ENCODE data around the gene CTPS1. TPM values are rescaled to one million over a fixed set of nuclear protein-coding genes. Genes with fewer than 3 reads are reported as not detected.

CTPS1 gene
- total and polyA plus RNA-seq, 4 donors, result 26.7 to 60.6 (median 45.0) TPM

DNA sequence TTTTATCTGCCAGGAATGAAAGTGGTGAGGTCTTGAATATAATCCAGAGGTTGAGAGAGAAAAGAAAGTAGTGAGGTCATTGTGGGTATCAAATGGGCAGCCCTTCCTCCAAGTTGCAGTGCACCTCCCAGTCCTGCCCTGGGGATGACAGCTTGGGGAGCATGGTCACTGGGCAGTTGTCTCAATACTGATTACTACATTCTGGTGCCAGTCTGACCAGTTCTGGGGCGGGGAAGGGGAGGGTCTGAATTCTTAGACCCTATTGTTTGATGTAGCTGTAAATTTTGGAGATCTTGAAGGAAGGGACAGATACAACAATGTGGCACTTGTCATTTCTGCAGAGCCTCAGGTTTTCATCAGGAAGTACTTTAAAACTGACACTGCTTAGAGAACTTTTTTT lies 30.8 kb downstream of the CTPS1 start:
- no peak for ATAC-seq (ENCODE audit: low FRiP score)
- Histone ChIP-seq H3K36me3 (ENCODE audit: control insufficient read depth in 1 of 2, insufficient read depth in 2 of 2, low read length in 1 of 2) (peaks cover 3 to 20% of the 10 kb centered on the region in 2 donors), H3K4me1 (ENCODE audit: control insufficient read depth in 1 of 2, insufficient read depth in 2 of 2, low read length in 2 of 2) (no peaks in the 10 kb centered on the region), H3K9me3 (ENCODE audit: control insufficient read depth, low read length) (no peaks in the 10 kb centered on the region), H3K27me3 (ENCODE audit: control insufficient read depth in 1 of 2, insufficient read depth in 2 of 2, low read length in 1 of 2) (no peaks in the 10 kb centered on the region), H3K27ac (ENCODE audit: low read depth in 1 of 2, low read length in 2 of 2) (no peak overlapping the region), H3K4me3 (ENCODE audit: low read length in 2 of 2) (no peak overlapping the region)
- intact Hi-C loops (cut with DNase I), result no loop called here
- no peak for DNase-seq
- 88 to 89% methylated on average over 1 of the region's 1 CpG for WGBS, 2 donors

DNA sequence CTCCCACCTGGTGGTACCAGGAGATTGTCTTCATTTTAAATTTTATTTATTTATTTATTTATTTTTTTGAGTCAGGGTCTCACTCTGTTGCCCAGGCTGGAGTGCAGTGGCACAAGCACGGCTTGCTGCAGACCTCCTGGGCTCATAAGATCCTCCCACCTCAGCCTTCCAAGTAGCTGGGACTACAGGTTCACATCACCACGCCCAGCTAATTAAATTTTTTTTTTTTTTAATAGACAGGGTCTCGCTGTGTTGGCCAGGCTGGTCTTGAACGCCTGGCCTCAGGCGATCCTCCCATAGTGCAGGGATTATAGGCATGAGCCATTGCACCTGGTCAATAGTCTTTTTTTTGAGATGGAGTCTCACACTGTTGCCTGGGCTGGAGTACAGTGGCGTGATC lies 33.5 kb downstream of the CTPS1 start:
- no peaks in the 10 kb centered on the region for H3K27me3 ChIP-seq (ENCODE audit: control insufficient read depth in 1 of 2, insufficient read depth in 2 of 2, low read length in 1 of 2)

DNA sequence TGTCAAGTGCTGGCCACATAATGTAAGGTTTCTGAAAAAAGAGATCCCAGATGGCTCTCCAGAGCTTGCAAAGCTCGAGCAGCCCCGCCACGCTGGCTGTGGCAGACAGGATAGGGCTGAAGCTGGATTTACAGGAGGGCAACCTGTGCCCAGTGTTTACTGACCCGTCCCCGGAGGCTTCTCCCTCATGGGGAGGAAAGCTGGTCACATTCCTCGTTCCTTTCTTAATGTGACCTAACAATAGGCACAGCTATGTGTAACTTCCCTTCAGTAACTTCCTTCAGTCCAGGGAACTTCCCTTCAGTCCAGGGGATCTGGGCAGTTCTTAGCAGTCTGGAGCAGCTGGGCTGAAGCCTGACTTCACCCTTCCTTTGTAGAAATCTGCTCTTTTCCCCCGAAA lies 34.3 kb downstream of the CTPS1 start:
- intact Hi-C loops (cut with DNase I), result no loop called here
- ATAC-seq (ENCODE audit: low FRiP score), result no peak
- Histone ChIP-seq H3K9me3 (ENCODE audit: control insufficient read depth, low read length) (no peaks in the 10 kb centered on the region), H3K4me3 (ENCODE audit: low read length in 2 of 2) (no peak overlapping the region), H3K27ac (ENCODE audit: low read depth in 1 of 2, low read length in 2 of 2) (peak overlapping the region in 1 of 2 donors; percentile 5), H3K4me1 (ENCODE audit: control insufficient read depth in 1 of 2, insufficient read depth in 2 of 2, low read length in 2 of 2) (no peaks in the 10 kb centered on the region), H3K27me3 (ENCODE audit: control insufficient read depth in 1 of 2, insufficient read depth in 2 of 2, low read length in 1 of 2) (no peaks in the 10 kb centered on the region), H3K36me3 (ENCODE audit: control insufficient read depth in 1 of 2, insufficient read depth in 2 of 2, low read length in 1 of 2) (peaks cover 4 to 6% of the 10 kb centered on the region in 2 donors)
- DNase-seq, result no peak
- WGBS, 2 donors, result 68 to 76% methylated on average over 7 of the region's 7 CpGs

More for the DNA sequence above, 33.5 kb downstream of the CTPS1 start:
- no peak overlapping the region for H3K27ac ChIP-seq (ENCODE audit: low read depth in 1 of 2, low read length in 2 of 2)
- no peak for DNase-seq
- H3K9me3 ChIP-seq (ENCODE audit: control insufficient read depth, low read length), result no peaks in the 10 kb centered on the region
- peaks cover 6 to 10% of the 10 kb centered on the region in 2 donors for H3K36me3 ChIP-seq (ENCODE audit: control insufficient read depth in 1 of 2, insufficient read depth in 2 of 2, low read length in 1 of 2)
- intact Hi-C loops (cut with DNase I), result no loop called here
- no peak overlapping the region for H3K4me3 ChIP-seq (ENCODE audit: low read length in 2 of 2)
- ATAC-seq (ENCODE audit: low FRiP score), result no peak
- H3K4me1 ChIP-seq (ENCODE audit: control insufficient read depth in 1 of 2, insufficient read depth in 2 of 2, low read length in 2 of 2), result no peaks in the 10 kb centered on the region
- 88 to 90% methylated on average over 6 of the region's 6 CpGs for WGBS, 2 donors

DNA sequence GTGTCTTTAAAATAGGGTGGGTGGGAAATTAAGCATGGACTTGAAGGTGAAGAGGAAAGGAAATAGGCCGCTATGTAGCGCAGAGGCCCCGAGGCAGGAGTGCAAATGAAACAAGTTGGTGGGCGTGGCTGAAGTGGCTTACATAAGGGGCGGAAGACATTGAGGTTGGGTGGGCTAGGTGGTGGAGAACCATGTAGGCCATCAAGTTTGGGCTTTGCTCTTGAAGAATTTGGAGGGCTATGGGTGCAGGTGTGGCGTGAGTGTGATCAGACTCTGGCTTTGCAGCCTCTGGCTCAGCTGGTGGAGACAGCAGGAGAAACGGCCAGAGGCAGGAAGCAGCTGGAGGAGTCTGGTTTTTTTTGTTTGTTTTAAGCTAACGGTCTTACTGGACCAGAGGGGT lies 35.4 kb downstream of the CTPS1 start:
- WGBS, 2 donors, result 65 to 66% methylated on average over 8 of the region's 8 CpGs
- Histone ChIP-seq H3K27me3 (ENCODE audit: control insufficient read depth in 1 of 2, insufficient read depth in 2 of 2, low read length in 1 of 2) (no peaks in the 10 kb centered on the region), H3K9me3 (ENCODE audit: control insufficient read depth, low read length) (no peaks in the 10 kb centered on the region), H3K36me3 (ENCODE audit: control insufficient read depth in 1 of 2, insufficient read depth in 2 of 2, low read length in 1 of 2) (peaks cover 0 to 6% of the 10 kb centered on the region in 2 donors), H3K4me3 (ENCODE audit: low read length in 2 of 2) (no peak overlapping the region), H3K4me1 (ENCODE audit: control insufficient read depth in 1 of 2, insufficient read depth in 2 of 2, low read length in 2 of 2) (no peaks in the 10 kb centered on the region), H3K27ac (ENCODE audit: low read depth in 1 of 2, low read length in 2 of 2) (no peak overlapping the region)
- intact Hi-C loops (cut with DNase I), result no loop called here
- ATAC-seq (ENCODE audit: low FRiP score) (no peak), DNase-seq (no peak)

DNA sequence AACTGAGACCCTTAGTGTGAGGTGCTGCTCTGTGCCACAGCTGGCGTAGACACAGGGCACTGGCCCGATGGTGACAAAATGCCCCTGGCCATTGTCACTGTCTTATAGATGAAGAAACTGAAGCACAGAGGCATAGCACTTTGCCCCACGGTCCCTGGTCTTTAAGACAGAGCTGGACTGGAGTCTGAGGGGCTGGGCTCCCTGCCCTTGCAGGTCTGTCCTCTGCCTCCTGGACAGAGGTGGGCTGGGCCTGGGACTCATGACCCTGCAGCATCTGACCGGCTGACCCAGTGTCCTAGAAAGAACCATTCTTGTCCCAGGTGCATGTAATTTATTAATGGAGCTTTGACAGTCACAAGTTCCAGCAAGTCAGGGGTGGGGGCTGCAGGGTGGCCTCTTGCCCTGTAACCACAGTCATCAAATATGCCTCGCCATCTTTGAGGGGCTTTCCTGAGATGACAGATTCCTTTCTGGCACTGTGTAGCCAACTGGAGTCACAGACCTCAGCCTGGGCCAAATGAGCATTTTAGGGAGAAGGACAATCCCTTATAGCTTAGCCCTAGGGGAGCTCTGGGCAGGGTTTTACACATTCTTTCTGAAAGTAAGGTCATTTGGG lies 35.9 kb downstream of the CTPS1 start:
- Histone ChIP-seq H3K36me3 (ENCODE audit: control insufficient read depth in 1 of 2, insufficient read depth in 2 of 2, low read length in 1 of 2) (peaks cover 0 to 6% of the 10 kb centered on the region in 2 donors), H3K27me3 (ENCODE audit: control insufficient read depth in 1 of 2, insufficient read depth in 2 of 2, low read length in 1 of 2) (no peaks in the 10 kb centered on the region), H3K4me3 (ENCODE audit: low read length in 2 of 2) (no peak overlapping the region), H3K9me3 (ENCODE audit: control insufficient read depth, low read length) (no peaks in the 10 kb centered on the region), H3K27ac (ENCODE audit: low read depth in 1 of 2, low read length in 2 of 2) (no peak overlapping the region), H3K4me1 (ENCODE audit: control insufficient read depth in 1 of 2, insufficient read depth in 2 of 2, low read length in 2 of 2) (no peaks in the 10 kb centered on the region)
- DNase-seq (no peak), ATAC-seq (ENCODE audit: low FRiP score) (no peak)
- WGBS, 2 donors, result 57% methylated on average over 5 of the region's 5 CpGs
- intact Hi-C loops (cut with DNase I), result no loop called here

DNA sequence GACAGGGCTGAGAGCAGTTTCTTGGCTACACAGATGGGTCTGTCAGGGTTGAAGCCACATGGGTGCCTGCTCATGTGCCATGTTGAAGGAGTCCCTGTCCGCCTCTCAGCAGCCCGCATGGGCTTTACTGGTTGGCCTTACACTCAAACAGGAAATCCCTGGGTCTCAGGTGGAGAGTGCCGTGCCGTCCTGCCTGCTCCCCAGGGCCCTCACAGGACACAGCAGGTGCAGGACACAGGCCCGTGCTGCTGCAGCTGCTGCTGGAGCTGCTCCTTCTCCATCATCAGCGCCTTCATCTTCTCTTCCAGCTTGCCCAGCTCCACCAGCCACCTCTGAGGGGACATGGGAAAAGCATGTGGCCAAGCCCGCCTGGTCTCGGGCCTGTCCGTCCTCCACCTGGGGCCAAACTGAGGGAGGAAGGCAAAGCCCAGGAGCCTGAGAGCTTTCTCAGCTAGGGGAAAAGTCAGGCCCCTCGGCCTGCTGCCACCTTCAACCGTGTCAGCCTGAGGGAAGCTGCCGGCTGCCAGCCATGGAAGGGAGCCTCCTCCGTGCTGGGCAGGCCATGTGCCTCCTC lies 36.5 kb downstream of the CTPS1 start:
- Histone ChIP-seq H3K4me1 (ENCODE audit: control insufficient read depth in 1 of 2, insufficient read depth in 2 of 2, low read length in 2 of 2) (no peaks in the 10 kb centered on the region), H3K27ac (ENCODE audit: low read depth in 1 of 2, low read length in 2 of 2) (no peak overlapping the region), H3K9me3 (ENCODE audit: control insufficient read depth, low read length) (no peaks in the 10 kb centered on the region), H3K27me3 (ENCODE audit: control insufficient read depth in 1 of 2, insufficient read depth in 2 of 2, low read length in 1 of 2) (no peaks in the 10 kb centered on the region), H3K36me3 (ENCODE audit: control insufficient read depth in 1 of 2, insufficient read depth in 2 of 2, low read length in 1 of 2) (peaks cover 0 to 6% of the 10 kb centered on the region in 2 donors), H3K4me3 (ENCODE audit: low read length in 2 of 2) (no peak overlapping the region)
- WGBS, 2 donors, result 71 to 74% methylated on average over 13 of the region's 13 CpGs
- no peak for DNase-seq
- intact Hi-C loops (cut with DNase I), result no loop called here
- ATAC-seq (ENCODE audit: low FRiP score), result no peak

DNA sequence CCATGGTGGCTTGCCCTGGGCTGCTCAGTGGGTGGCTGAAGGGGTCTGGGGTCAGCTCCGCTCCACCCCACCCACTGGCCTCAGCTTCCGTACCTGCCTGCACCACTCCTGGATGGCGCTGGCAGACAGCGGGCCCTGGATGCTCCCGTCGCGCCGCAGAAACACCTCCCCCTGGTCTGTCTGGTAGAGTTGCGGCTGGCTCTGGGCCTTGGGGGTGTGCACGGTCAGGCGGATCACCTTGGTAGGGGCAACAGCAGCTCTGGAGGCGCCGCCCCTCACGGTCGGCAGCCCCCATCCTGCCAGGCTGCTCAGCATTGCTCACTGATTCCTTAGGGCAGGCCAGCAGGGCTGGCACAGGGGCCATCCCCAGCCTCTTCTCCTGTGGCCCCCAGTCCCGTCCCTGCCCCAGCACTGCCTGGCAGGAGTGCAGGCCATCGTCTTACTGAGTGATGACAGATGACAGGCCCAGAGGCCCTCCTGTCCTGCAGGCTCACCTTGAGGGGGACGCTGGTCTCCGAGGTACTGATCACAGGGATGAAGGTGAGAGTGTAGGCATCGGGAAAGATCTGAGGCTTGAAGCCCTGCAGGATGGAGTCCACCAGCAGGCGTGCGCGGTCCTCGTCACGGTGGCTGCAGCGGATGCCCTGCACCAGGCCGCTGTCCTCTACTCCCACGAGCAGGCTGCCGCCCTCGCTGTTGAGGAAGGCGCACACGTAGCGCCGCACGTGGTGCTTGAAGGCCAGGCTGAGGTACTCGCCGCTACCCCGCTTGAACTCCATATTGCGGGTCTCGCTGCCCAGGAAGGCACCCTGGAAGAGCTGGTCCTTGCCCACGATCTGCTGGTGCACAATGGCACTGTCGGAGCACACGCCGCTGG lies 37.9 kb downstream of the CTPS1 start:
- ATAC-seq (ENCODE audit: low FRiP score) (no peak), DNase-seq (no peak)
- no peaks in the 10 kb centered on the region for H3K9me3 ChIP-seq (ENCODE audit: control insufficient read depth, low read length)
- WGBS, 2 donors, result 94% methylated on average over 44 of the region's 44 CpGs
- H3K27me3 ChIP-seq (ENCODE audit: control insufficient read depth in 1 of 2, insufficient read depth in 2 of 2, low read length in 1 of 2), result no peaks in the 10 kb centered on the region
- no peak overlapping the region for H3K4me3 ChIP-seq (ENCODE audit: low read length in 2 of 2)
- no peaks in the 10 kb centered on the region for H3K4me1 ChIP-seq (ENCODE audit: control insufficient read depth in 1 of 2, insufficient read depth in 2 of 2, low read length in 2 of 2)
- H3K36me3 ChIP-seq (ENCODE audit: control insufficient read depth in 1 of 2, insufficient read depth in 2 of 2, low read length in 1 of 2), result peaks cover 0 to 3% of the 10 kb centered on the region in 2 donors
- H3K27ac ChIP-seq (ENCODE audit: low read depth in 1 of 2, low read length in 2 of 2), result no peak overlapping the region
- intact Hi-C loops (cut with DNase I), result no loop called here

DNA sequence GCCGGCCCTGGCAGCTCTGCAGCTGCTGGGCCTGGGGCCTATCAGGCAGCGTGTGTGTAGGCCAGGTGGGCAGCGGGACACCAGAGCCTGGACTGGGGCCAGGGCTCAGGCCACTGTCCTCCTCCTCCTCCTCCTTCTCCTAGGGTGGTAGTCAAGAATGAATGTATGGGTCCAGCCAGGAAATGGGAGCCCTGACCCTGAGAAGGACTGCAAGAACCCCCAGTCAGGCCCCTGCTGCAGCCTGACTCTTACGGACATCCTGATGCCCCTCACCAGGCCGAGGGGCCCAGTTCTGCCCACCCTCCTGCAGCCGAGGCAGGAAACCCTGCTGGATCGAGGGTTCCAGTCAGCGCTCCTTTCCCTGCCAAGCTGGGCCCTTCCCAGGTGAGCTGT lies 38.5 kb downstream of the CTPS1 start:
- no peak overlapping the region for H3K27ac ChIP-seq (ENCODE audit: low read depth in 1 of 2, low read length in 2 of 2)
- no peak for ATAC-seq (ENCODE audit: low FRiP score)
- intact Hi-C loops (cut with DNase I), result no loop called here
- 89% methylated on average over 8 of the region's 8 CpGs for WGBS, 2 donors
- no peak overlapping the region for H3K4me3 ChIP-seq (ENCODE audit: low read length in 2 of 2)
- peaks cover 0 to 3% of the 10 kb centered on the region in 2 donors for H3K36me3 ChIP-seq (ENCODE audit: control insufficient read depth in 1 of 2, insufficient read depth in 2 of 2, low read length in 1 of 2)
- H3K9me3 ChIP-seq (ENCODE audit: control insufficient read depth, low read length), result no peaks in the 10 kb centered on the region
- no peak for DNase-seq
- no peaks in the 10 kb centered on the region for H3K4me1 ChIP-seq (ENCODE audit: control insufficient read depth in 1 of 2, insufficient read depth in 2 of 2, low read length in 2 of 2)
- H3K27me3 ChIP-seq (ENCODE audit: control insufficient read depth in 1 of 2, insufficient read depth in 2 of 2, low read length in 1 of 2), result no peaks in the 10 kb centered on the region

Measured in aorta (tissue), 5 donors.